Effector CD8-positive, alpha-beta T cell (primary cell): Measurements from ENCODE around the gene PHACTR3.

Experiments used
- DNase-seq: peaks from one replicate; lab custom pipeline; 2025; lab: John Stamatoyannopoulos, UW

Gene PHACTR3

DNA sequence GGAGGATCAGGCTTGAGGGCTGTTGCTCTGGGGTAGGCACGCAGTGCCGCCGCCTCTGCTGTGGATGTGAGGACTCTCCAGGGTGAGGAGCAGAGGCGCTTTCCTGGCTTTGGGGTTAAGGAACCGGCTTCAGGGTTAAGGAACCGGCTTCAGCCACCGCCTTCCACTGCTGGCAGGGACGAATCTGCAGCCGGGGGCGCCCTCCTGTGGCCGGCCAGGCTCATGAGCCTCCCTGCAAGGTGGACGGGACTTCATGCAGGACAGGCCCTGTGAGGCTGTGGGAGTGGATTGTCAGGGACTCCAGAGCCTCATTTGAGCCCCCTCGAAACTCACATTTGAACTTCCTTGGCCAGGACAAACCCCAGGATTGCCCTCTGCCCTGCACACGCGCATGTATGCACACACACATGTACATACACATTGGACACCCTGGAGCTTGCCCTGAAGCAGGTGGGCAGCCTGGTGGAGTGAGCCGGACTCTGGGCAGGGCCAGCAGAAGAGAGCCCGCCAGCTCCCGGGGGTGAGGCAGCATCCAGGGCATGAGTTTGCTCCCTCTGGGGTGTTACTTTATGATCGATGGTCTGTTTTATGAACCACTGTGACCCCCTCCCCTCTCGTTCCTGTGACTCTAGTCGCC, 146.9 kb downstream of the PHACTR3 start:
- DNase-seq = no peak

DNA sequence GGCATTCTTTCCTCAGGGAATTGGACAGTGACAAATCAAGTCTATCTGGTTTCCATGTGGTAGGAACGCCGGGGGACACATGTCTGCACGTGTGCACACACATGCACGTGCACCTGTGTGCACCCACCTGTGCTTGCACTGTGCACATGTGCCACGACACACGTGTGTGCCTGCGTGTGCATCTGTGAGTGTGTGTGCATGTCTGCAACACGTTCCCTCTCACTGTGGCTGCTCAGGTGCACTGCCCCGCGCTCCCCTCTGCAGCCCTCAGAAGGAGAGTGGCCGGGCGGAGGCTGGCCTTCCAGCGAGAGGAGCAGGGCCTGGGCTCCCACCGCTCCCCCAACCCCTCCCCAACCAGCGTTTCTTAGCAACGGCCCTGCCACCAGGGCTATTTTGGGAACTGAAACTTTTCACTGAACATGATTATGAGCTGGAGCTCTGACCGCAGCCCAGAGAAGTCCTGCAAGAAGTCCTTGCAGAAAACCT, 147.8 kb downstream of the PHACTR3 start:
- DNase-seq = no peak

DNA sequence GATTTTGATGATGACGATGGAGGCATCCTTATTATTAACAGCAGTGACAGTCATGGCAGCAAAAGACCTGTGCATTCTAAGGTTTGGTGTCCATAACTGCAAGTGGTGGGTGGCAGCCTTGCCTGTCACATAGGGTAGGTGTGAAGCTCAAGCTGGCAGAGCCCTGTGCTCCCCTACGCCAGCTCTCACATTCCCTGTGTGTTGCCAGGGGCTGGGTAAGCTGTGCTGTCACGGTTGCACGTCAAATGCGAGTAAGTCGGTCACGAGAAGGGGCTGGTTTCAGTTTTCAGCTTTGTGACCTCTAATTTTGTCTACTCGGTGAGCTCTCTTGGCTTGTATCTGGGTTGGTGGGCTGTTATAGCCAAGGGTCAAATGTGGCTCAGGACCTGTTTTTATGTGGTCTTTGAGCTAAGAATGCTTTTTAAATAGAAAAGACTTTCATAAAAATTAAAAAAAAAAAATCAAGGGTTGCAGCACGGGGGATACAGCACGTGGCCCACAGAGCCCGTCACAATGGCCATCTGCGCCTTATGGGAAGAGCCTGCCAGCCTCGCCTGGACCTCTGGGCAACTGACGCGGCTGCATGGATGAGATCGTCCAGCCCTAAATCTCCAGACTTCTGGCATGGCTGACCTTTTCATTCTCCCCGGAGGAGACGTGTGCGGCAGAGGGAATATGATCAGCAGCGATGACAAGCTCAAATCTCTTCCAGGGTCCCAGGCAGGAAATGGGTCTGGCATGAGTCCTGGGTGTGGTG, 148.5 kb downstream of the PHACTR3 start:
- no peak for DNase-seq

DNA sequence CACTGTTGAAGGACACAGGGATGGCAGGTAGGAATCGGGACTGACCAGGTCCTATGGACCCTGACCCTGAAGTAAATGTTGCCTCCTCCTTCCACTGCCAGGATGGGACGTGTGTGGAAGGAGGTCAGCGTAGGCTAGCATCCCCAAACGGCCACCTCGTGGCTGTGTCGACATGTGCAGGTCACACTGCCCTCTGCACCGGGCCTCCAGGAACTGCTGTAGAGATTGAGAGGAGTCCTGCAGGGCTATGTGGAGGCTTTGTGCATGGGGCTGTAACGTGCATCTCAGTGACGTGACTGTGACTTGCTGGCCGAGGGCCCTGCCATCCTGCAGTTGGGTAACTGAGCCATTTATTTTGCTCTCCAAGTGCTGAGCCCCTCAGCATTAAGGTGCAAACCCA, 149.5 kb downstream of the PHACTR3 start:
- DNase-seq = no peak

DNA sequence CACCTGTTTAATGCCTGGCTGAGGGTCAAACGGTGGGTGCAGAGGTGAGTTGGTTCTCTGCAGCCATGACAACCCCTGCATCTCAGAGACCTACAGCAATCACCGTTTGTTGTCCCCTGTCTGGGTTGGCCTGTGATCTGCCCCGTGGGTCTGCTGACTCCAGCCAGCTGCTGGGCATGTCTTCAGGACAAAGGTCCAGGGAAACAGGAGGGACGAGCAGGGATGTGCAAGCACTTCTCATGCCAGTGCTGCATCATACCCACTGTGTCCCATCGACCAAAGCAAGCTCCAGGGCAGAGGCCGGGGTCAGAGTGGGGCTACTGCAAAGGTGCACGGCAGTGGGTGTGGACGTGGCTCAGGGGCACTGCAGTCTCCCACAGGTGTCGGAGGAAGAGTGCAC, 150.2 kb downstream of the PHACTR3 start:
- DNase-seq = no peak

DNA sequence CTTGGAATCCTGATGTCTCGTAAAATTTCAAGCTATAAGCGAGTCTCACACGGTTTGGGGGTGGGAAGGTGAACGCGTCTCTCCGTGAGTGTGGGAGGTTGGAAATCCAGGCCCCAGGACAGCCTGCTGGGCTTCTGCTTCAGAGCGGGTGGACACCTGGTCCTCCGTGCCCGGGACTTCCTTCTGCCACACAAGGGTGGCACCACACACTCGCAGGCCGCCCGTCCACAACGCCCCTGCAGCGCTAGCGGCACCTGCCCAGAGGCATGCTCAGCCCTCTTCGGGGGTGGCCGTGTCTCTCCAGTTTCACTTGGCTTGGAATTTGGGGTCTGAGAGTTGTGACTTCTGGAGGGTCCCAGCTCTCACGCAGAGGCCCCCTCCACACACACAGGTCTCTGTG, 151.9 kb downstream of the PHACTR3 start:
- DNase-seq = no peak

DNA sequence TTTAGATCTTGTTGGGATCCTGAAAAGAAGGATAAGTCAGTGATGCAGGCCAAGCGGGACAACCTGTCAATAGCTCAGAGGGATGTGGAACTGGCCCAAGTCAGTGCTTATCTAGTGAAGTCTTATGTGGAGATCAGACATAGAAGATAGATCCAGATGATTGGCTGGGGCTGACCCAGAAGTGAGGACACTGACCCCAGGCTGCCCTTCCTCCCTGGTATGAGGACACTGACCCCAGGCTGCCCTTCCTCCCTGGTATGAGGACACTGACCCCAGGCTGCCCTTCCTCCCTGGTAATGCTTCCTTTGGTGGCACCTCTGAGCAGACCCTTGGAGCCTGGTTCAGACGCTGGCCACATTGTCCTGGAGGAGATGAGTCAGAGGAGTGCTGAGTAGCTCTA, 159.7 kb downstream of the PHACTR3 start:
- no peak for DNase-seq

DNA sequence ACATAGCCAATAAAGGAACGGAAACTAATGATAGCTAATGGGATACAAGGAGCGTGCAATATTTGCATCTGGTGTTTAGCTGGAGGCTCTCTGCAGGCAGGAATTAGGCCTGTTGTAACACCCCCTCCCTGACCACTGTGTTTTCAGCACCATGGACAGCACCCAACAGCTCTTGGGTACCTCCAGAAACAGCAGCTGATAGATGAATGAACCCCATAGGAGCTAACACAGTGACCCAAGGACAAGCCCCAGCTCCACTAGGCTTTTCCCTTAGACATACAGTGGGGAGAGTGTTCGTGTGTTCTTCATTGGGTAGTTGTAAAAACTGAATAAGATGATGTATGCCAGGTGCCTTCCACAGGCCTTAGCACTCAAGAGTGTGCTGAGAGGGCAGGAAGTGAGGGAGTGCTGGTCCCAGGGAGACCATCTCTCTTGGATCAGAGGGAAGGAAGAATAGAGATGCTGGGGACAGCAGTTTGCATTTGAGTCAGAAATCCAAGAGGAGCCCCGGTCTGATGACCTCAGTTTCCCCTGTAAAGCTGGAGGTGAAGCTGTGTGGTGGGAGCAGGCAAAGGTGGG, 161.3 kb downstream of the PHACTR3 start:
- DNase-seq = no peak

DNA sequence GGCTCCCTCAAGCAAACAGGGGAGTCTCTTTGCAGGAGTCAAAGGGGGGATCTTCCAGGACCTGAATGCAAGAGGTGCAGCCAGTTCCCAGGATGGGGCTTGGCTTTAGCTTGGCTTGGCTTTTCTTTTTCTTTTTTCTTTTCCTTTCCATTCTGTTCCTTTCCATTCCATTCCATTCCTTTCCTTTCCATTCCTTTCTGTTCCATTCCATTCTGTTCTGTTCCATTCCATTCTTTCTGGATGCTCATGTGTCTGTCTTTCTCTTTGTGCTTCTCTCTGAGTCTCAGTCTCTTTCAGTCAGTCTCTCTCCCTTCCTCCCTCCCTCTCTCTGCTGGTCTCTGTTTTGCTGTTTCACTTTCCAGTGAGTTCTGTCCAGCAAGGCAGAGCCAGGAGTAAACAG, 163.3 kb downstream of the PHACTR3 start:
- no peak for DNase-seq

DNA sequence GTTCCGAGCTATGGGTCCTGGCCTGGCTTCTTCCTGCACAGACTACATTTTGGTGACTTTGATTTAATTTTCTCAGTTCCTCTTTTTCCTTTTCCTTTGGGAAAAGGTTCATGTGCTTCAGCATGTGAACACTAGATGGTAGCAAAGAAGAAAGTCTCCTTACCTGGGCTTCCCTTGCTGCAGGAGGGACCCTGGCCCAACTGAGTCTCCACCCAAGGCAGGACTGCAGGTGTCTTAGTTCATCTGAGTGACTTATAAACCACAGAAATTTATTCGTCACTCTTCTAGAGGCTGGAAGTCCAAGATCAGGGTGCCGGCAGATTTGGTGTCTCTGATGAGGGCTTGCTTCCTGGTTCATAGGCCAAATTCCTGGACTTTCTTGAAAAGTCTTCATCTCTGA, 165.9 kb downstream of the PHACTR3 start:
- DNase-seq = no peak

DNA sequence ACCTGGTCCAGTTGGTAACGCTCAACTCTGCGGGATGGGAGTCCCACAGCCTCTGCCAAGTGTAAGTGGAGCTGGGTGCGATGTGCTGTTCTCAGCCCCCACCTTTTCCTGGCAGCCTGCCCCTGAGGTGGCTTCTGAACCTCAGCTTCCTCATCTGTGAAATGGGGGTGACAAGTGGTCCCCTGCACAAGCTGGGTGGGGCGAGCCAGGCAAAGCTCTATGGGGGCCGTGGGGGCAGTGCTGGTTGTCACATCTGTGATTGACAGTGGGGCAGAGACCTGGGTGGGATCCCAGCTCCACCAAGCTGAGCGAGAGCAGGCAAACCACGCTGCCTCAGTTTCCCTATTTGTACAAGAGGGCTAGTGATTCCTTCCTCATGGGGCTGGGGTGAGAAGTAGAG, 166.5 kb downstream of the PHACTR3 start:
- DNase-seq = no peak

DNA sequence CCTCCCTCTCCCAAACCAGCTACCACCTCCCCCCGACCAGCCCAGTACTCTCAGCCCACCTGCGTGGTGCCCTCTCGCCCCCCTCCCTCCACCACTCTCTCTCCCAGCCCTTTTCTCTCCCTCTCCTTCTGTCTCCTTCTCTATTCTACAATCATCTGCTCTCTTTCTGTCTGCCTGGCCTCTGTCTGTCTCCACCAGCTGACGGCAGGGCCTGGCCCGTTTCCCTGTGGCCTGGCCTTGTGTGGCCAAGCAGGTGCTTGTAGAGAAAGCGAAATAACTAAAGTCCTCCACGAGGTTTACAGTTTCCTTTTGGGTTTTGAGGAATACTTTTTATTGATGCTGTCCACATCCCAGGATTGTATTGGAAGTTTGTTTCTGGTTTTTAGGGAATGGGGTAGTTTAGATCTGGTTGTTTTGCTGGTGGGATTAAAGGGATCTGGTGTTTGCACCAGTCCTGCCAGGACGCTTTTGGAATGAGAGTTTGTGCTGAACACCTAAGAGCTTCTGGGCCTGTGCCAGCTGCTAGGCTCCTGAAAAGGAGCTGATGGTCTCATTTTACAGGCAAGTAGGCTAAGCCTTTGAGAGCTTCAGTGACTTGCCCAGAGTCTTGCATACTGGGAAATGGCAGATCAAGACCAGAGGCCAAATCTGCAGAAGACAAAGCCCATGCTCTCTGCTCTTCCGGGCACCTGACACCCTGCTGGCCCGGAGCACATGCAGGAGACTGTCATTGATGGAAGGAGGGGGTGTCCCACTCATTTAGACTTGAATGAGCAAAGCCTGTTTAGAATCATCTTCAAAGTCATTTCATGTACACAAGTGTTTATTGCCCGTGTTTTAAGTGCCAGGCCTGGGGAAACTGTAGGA, 167.4 kb downstream of the PHACTR3 start:
- DNase-seq = no peak

DNA sequence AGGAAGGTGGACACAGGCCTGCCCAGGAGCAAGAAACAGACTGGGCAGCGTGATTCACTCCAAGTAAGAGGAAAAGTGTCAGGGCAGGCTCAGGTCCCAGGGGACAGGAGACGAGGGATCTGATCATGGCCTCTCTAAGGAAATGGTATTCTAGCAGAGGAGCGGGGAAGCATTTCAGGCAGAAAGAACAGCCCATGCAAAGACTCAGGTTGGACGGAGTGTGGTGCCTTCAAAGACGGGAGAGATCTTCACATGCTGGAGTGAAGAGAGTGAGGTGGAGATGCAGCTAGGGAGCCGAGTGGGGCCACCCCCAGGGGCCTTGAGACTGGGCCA, 168.0 kb downstream of the PHACTR3 start:
- no peak for DNase-seq

DNA sequence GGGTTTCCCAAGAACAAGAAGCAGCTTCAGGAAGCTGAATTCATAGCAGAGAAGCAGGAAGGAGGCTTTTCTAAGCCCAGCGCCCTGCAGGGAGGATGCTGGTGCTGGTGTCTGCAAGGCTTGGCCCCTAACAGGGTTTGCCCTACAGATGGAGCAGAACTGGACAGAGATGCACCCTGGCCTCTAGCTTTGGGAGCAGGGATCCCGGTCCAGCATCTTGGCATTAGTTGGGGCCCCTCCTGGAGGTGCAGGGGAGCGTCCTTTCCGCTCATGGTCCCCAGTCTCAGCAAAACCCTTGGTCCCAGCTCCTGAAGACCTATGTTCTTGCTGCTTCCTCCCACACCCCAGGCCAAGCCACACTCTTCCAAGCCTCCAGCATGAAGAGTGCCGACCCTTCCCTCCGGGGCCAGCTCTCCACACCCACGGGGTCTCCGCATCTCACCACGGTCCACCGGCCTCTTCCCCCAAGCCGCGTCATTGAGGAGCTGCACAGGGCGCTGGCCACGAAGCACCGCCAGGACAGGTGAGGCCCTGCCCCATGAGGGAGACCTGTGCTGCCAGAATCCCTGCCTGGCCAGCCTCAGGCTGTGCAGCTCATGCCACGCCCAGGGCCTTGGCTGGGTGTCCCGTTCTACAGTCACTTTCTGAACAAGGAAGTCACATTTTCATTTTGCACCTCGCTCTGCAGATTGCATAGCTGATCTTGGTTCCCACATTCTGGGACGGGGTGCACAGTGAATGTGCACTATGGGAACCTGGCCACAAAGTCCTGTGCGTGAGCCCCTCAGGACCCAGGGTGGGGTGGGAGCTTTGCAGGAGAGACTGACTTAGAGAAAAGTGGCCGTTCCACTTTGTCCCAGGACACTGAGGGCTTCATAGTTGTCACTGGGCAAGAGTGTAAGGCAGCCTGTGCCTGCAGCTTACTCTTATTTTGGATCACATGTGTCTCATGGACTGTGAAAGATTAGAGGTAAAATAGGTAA, 168.9 kb downstream of the PHACTR3 start:
- DNase-seq = no peak

DNA sequence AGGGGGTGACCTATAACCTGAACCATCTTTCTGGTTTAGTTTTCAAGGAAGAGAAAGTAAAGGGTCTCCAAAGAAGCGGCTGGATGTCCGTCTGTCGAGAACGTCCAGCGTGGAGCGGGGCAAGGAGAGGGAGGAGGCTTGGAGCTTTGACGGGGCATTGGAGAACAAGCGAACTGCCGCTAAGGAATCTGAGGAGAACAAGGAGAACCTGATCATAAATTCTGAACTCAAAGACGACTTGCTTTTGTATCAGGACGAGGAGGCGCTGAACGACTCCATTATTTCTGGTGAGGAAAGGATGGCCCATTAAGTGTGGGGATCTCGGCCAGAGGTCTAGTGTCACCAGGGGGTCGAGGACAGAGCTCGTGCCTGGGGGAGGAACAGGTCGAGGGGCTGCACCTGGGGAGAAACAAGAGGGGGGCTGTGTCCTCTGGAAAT, 169.9 kb downstream of the PHACTR3 start:
- no peak for DNase-seq

DNA sequence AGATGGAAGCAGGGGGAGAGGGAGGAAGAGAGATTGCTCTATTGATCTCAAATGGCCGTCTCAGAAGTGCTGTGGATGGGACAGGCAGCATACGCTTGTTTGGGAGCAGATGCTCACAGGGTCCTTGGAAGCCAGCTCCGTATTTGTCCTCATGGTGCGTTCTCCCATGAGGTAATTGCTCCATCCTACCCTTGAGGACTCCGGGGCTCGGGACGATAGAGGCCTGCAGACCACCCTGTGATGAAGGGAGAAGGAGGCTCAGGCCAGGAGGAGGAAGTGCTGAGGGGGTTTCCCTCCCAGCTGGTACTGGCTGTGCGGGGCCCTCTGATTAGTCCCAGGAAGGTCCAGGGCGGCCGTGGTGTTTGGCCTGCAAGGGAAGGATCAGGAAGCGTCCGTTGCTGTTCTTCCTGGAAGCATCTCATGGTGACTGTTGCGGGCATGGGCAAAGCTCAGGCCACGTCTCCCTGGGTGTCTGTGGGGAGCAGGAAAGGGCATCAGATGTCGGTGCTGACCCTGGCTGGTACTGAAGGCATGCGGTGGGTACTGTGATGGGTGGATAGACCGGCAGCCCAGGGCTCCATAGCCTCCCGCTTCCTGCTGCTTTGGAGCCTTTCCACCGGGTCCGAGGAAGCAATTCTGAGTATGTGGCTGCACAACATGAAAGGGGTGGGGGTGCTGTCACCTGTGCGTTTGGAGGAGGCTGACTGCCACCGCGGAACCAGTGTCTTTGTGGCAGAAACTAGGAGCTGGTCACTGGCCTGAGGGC, 170.8 kb downstream of the PHACTR3 start:
- no peak for DNase-seq

DNA sequence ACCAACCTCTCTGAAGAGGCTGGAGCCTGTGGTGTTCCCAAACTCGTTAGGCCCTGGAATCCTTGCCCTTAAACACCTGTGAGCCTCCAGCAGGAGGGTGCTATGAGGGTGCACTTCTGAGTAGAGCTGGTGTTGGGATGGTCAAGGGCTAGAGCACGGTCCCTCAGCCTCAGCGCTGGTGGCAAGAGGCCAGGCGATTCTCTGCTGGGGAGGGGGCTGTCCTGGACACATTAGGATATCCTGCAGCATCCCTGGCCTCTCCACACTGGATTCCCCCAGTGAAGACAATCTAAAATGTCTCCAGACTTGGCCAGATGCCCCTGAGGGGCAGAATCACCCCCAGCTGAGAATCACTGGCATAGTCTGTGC, 171.3 kb downstream of the PHACTR3 start:
- DNase-seq = no peak

DNA sequence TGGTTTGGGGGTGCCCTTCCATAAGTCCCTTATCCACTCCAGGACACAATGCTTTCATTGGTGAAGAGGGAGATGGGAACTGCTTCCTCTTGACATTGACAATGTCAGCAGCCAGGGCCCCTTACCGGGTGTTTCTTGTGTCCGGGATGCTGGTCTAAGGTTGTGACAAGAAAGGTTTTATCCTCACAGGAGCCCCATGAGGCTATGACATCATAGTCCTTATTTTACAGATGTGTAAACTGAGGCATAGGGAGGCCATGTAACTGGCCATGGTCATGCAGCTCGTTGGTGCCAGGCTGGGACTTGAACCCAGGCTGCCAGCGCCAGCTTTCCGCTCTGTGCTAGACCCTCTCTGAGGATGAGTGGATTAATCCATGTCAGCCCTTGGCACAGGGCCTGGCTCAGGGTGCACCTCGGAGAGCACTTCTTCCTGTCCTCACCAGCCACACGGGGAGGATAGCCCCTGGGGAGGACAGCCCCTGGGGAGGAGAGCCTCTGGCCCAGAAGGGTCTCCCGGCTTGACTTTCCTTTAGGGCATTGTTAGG, 171.8 kb downstream of the PHACTR3 start:
- DNase-seq = no peak

DNA sequence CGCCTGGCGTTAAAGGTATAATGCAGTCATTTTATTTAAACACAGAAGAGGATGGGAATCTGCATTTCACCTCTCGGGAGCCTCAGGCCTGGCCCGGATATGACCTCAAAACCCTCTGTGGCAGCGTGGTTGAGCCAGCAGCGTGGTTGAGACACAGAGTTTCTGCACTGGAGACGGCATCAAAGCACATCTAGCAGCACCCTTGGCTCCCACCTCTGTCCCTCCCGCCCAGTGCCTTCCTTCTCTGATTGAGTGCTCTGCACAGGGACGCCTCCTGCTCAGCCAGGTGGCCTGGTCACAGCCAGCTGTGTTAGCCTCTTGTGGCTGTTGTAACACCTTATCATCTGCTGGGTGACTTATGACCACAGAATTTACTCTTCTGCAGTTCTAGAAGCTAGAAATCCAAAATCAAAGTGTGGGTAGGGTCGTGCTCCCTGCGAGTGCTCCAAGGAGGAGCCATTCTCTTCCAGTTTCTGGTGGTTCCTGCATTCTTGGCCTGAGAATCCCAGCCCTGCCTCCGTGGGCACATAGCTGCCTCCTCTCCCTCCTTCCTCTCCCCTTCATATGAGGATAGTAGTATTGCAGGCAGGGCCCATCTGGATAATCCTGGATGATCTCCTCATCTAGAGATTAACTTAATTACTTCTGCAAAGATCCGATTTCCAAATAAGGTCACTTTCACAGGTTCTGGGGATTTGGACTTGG, 172.4 kb downstream of the PHACTR3 start:
- DNase-seq = no peak

DNA sequence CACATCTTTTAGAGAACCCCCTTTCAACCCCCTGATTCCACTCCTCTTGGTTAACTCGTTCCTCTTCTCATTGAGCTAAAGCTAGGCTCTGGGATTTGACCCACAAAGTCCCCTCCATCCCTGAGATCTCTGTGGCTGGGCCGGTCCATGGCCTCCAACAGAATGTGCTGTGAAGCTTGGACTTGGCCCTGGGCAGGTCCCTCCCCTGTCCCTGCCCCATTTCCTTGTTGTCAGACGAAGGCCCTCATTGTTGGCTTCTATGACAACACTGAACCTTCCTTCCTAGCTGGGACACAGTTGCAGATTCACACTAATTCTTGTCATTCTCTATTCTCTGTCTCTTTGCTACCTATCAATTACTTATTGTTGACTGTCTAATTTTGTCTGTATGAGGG, 173.0 kb downstream of the PHACTR3 start:
- DNase-seq = no peak
